GM12872 (cell line): ENCODE measurements around the gene NDUFV2.

Experiments used
- TF ChIP-seq, protein P1 (sequence below): IDR thresholded peaks from 3 replicates; pipeline ENCODE4 v1.5.1; 2011; ENCODE audit warnings: low read depth, mild to moderate bottlenecking, low read length, moderate library complexity; ENCODE audit not compliant: insufficient read depth

NDUFV2 gene

DNA sequence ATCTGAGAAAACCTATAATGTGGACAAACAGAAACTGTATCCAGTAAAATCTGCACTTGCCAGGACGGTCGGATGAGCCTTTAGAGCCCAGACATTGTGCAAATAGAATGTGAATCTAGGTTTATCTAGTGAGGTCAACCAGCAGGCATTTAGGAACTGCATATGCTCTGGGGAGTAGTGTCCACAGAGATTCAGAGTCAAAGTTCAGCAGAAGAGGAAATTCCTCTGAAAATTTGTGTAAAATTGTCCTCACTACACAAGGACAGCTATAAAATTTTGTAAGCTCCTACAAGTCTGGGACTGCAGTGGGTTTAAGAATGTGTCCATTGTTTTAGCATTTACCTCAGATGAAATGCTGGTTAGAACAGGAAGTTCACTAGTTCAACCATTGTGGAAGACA, 9.8 kb upstream of the NDUFV2 start:
- TF ChIP-seq, protein P1, sequence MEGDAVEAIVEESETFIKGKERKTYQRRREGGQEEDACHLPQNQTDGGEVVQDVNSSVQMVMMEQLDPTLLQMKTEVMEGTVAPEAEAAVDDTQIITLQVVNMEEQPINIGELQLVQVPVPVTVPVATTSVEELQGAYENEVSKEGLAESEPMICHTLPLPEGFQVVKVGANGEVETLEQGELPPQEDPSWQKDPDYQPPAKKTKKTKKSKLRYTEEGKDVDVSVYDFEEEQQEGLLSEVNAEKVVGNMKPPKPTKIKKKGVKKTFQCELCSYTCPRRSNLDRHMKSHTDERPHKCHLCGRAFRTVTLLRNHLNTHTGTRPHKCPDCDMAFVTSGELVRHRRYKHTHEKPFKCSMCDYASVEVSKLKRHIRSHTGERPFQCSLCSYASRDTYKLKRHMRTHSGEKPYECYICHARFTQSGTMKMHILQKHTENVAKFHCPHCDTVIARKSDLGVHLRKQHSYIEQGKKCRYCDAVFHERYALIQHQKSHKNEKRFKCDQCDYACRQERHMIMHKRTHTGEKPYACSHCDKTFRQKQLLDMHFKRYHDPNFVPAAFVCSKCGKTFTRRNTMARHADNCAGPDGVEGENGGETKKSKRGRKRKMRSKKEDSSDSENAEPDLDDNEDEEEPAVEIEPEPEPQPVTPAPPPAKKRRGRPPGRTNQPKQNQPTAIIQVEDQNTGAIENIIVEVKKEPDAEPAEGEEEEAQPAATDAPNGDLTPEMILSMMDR, result no peak

DNA sequence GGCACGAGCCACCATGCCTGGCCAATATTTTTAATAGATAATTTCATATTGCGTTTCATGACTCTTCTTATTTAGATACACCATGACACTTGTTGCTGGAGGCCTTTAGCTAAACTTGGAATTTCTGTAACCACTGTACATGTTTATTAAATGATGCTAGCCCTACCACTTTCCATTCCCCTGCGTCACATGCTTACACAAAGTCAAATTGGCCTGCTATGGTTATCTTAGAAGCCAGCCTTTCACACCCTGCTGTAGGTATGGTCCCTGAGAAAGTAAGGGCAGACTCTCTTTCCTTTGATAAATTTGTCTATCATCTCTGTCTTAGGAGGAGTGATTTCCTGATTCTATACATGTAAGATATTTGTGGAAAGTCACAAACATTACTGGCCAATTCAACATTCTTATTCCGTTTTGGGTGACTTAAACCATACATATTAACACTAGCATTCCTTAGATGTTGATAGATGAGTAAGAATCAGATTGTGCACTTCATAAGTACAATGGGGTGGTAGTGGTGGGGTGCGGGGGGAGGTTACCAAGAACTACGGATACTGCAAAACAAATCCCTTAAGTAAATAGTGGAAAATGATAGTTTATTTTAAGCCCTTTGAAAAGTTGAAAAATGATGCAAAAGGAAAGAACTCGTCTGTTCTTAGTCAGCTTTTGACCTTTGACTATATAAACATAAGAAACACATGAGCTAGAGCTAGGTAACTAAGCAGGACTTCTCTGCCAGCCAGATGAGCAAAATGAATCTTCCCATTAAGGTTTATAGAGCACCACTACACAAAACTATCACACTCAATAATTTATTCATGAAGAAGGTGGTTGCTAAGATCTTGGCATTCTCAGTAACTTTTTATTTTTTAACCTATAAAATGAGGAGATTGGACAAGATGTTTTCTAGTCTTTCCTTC, 7.9 kb upstream of the NDUFV2 start:
- TF ChIP-seq, protein P1, result no peak

- TF ChIP-seq, protein P1, result no peak
Observed at GRCh38 chr18:9095297-9096006, 7.0 kb upstream of the NDUFV2 start.

GRCh38 chr18:9096007-9096371, 6.5 kb upstream of the NDUFV2 start:
- TF ChIP-seq, protein P1, result no peak

GRCh38 chr18:9096685-9097084, 5.8 kb upstream of the NDUFV2 start:
- TF ChIP-seq, protein P1, result no peak

GRCh38 chr18:9097349-9097748, 5.2 kb upstream of the NDUFV2 start:
- TF ChIP-seq, protein P1, result no peak

GRCh38 chr18:9100796-9101195, 1.7 kb upstream of the NDUFV2 start:
- TF ChIP-seq, protein P1, result no peak
